ENCODE results near the gene ABHD12B.
A peak's percentile ranks its signal among the peaks of the same experiment; 100 is the strongest.
"Not testable (repeated sequence)": the region's sequence is repeated elsewhere in the genome, so short reads cannot be mapped to it uniquely, and the experiment has no call there.

The ABHD12B gene

GRCh38 chr14:50897658-50898175, 25.9 kb downstream of the ABHD12B start:
- DNase-seq = no peak

GRCh38 chr14:50901361-50901760, 29.5 kb downstream of the ABHD12B start:
- DNase-seq = no peak

- no peak for DNase-seq
Measured at GRCh38 chr14:50904719-50905118, 32.9 kb downstream of the ABHD12B start.

- DNase-seq = no peak
Measured at GRCh38 chr14:50906326-50907065, 34.6 kb downstream of the ABHD12B start.

GRCh38 chr14:50910495-50911420, 38.9 kb downstream of the ABHD12B start:
- no peak for DNase-seq

- no peak for DNase-seq
Measured at GRCh38 chr14:50917449-50917848, 45.6 kb downstream of the ABHD12B start.

- DNase-seq = not testable (repeated sequence)
Measured at GRCh38 chr14:50919524-50919923, 47.7 kb downstream of the ABHD12B start.

- peak; percentile 19 for DNase-seq
Measured at GRCh38 chr14:50920482-50921230, 48.8 kb downstream of the ABHD12B start.

- DNase-seq = no peak
Measured at GRCh38 chr14:50922803-50923202, 51.0 kb downstream of the ABHD12B start.

GRCh38 chr14:50924236-50924635, 52.4 kb downstream of the ABHD12B start:
- no peak for DNase-seq

GRCh38 chr14:50924843-50925242, 53.0 kb downstream of the ABHD12B start:
- no peak for DNase-seq

GRCh38 chr14:50926851-50927386, 55.1 kb downstream of the ABHD12B start:
- DNase-seq = no peak

GRCh38 chr14:50928002-50928635, 56.3 kb downstream of the ABHD12B start:
- no peak for DNase-seq

GRCh38 chr14:50929506-50929905, 57.7 kb downstream of the ABHD12B start:
- no peak for DNase-seq

GRCh38 chr14:50931559-50931958, 59.7 kb downstream of the ABHD12B start:
- DNase-seq = no peak

GRCh38 chr14:50932156-50932555, 60.3 kb downstream of the ABHD12B start:
- no peak for DNase-seq

GRCh38 chr14:50932592-50933495, 61.0 kb downstream of the ABHD12B start:
- no peak for DNase-seq

GRCh38 chr14:50935126-50936015, 63.5 kb downstream of the ABHD12B start:
- no peak for DNase-seq

GRCh38 chr14:50936016-50936340, 64.1 kb downstream of the ABHD12B start:
- DNase-seq = no peak

GRCh38 chr14:50936882-50937281, 65.0 kb downstream of the ABHD12B start:
- no peak for DNase-seq

Data from T1000 (cell line).